Muscle of leg (tissue), 11 donors: Measurements from ENCODE around the gene FGD1. TPM values are rescaled to one million over a fixed set of nuclear protein-coding genes. Genes with fewer than 3 reads are reported as not detected.

Experiments used
- DNase-seq: peaks from one replicate; pipeline ENCODE4 v3.0.0; 2013
- H3K27ac ChIP-seq: one replicate; pipeline ENCODE4 v1.5.1; 2013; ENCODE audit warnings: mild to moderate bottlenecking, low read length, control low read depth
- H3K27me3 ChIP-seq: one replicate; pipeline ENCODE4 v1.6.1; 2013; ENCODE audit warnings: low read length; ENCODE audit not compliant: control insufficient read depth, insufficient read depth
- H3K36me3 ChIP-seq: one replicate; pipeline ENCODE4 v1.6.1; 2013; ENCODE audit warnings: low read length; ENCODE audit not compliant: control insufficient read depth, insufficient read depth
- H3K4me1 ChIP-seq: one replicate; pipeline ENCODE4 v1.6.1; 2013; ENCODE audit warnings: low read length; ENCODE audit not compliant: control insufficient read depth, insufficient read depth
- H3K4me3 ChIP-seq: one replicate; pipeline ENCODE4 v1.5.1; 2013; ENCODE audit warnings: low read length, control low read depth
- H3K9me3 ChIP-seq: replicated peaks from 2 replicates; pipeline ENCODE4 v1.6.1; 2013; ENCODE audit warnings: low read depth, low read length; ENCODE audit not compliant: control insufficient read depth
- WGBS: methylation state at CpG from one replicate; pipeline ENCODE4 v1.1.5; 2013; ENCODE audit warnings: missing lambda C conversion rate; ENCODE audit not compliant: insufficient coverage; 5-methylcytosine and 5-hydroxymethylcytosine counted together
- polyA plus RNA-seq, 8 donors: library from polyadenylated mRNA; unstranded; fragments of 120-200 nt; gene quantifications; one replicate each; pipeline versions ENCODE4 v1.2.1 to v1.2.3, GENCODE V29; 2013; ENCODE audit warnings: inconsistent platforms in 1 of 8, low replicate concordance in 1 of 8; ENCODE audit not compliant: insufficient read length in 8 of 8, insufficient read depth in 1 of 8
- total RNA-seq: library from RNA; stranded (reverse); fragments of 120-200 nt; gene quantifications from one replicate; pipeline ENCODE4 v1.2.4, GENCODE V29; 2013

The FGD1 gene
- total and polyA plus RNA-seq, 9 donors = 7.0 to 24.8 (median 19.6) TPM

- peak; percentile 12 for DNase-seq
- WGBS = 65% methylated on average over 2 of the region's 3 CpGs
These were observed 82.3 kb downstream of the FGD1 start for GRCh38 chrX:54413753-54414152.

GRCh38 chrX:54411732-54412131 lies 84.3 kb downstream of the FGD1 start:
- no peaks in the 10 kb centered on the region for H3K27me3 ChIP-seq
- H3K4me1 ChIP-seq = peaks cover 5% of the 10 kb centered on the region
- H3K36me3 ChIP-seq = no peaks in the 10 kb centered on the region
- no peaks in the 10 kb centered on the region for H3K9me3 ChIP-seq
- peak; percentile 52 for DNase-seq
- no peak overlapping the region for H3K27ac ChIP-seq
- no peak overlapping the region for H3K4me3 ChIP-seq
- 33% methylated on average over 1 of the region's 1 CpG for WGBS

More at GRCh38 chrX:54413753-54414152, 82.3 kb downstream of the FGD1 start:
- Histone ChIP-seq H3K36me3 (no peaks in the 10 kb centered on the region), H3K4me1 (peaks cover 5% of the 10 kb centered on the region), H3K4me3 (no peak overlapping the region), H3K9me3 (no peaks in the 10 kb centered on the region), H3K27ac (no peak overlapping the region), H3K27me3 (no peaks in the 10 kb centered on the region)

GRCh38 chrX:54407266-54407665 lies 88.8 kb downstream of the FGD1 start:
- Histone ChIP-seq H3K9me3 (no peaks in the 10 kb centered on the region), H3K27me3 (no peaks in the 10 kb centered on the region), H3K4me1 (peaks cover 2% of the 10 kb centered on the region), H3K4me3 (no peak overlapping the region), H3K27ac (no peak overlapping the region), H3K36me3 (no peaks in the 10 kb centered on the region)
- no peak for DNase-seq
- WGBS = 33% methylated on average over 1 of the region's 2 CpGs

GRCh38 chrX:54397113-54397512 lies 98.9 kb downstream of the FGD1 start:
- no peak overlapping the region for H3K4me3 ChIP-seq
- H3K27ac ChIP-seq = no peak overlapping the region
- no peaks in the 10 kb centered on the region for H3K9me3 ChIP-seq
- H3K27me3 ChIP-seq = no peaks in the 10 kb centered on the region
- DNase-seq = no peak
- H3K4me1 ChIP-seq = no peaks in the 10 kb centered on the region
- WGBS = 100% methylated on average over 1 of the region's 1 CpG
- H3K36me3 ChIP-seq = no peaks in the 10 kb centered on the region

Other genes starting within 250 kb of the FGD1 start
- 4.3 TPM for gene WNK3, start 138.2 kb downstream of the FGD1 start, total RNA-seq
- gene WNK3, start 138.2 kb downstream of the FGD1 start, polyA plus RNA-seq = 1 to 10 TPM; 1.5 to 3.1 (median 2.5) TPM
- 24.7 TPM for gene TSR2, start 55.8 kb downstream of the FGD1 start, total RNA-seq
- gene TSR2, start 55.8 kb downstream of the FGD1 start, polyA plus RNA-seq = 10 to 100 TPM; 40.2 to 56.5 (median 52.7) TPM
- gene GNL3L, start 34.0 kb upstream of the FGD1 start, total RNA-seq = 18.9 TPM
- 10 to 100 TPM in 7 of 8 donors, 1 to 10 TPM in 1; 9.9 to 20.9 (median 16.5) TPM for gene GNL3L, start 34.0 kb upstream of the FGD1 start, polyA plus RNA-seq